Colonic mucosa (tissue), 4 donors: ENCODE measurements around the gene TMEM132E. TPM values are rescaled to one million over a fixed set of nuclear protein-coding genes. Genes with fewer than 3 reads are reported as not detected.

ENCODE experiments used
- DNase-seq: peaks from one replicate; pipeline ENCODE4 v3.0.0-alpha.2; 2020
- H3K27ac ChIP-seq: fragments of 200-600 bp; one replicate; pipeline ENCODE4 v1.8.0; 2021
- H3K27me3 ChIP-seq: fragments of 200-600 bp; one replicate; pipeline ENCODE4 v1.8.0; 2021
- H3K36me3 ChIP-seq: fragments of 200-600 bp; one replicate; pipeline ENCODE4 v1.8.0; 2021
- H3K4me1 ChIP-seq: fragments of 200-600 bp; one replicate; pipeline ENCODE4 v1.8.0; 2021; ENCODE audit warnings: mild to moderate bottlenecking
- H3K4me3 ChIP-seq: fragments of 200-600 bp; one replicate; pipeline ENCODE4 v1.8.0; 2021
- H3K9ac ChIP-seq, 2 donors: one replicate each; pipeline ENCODE4 v1.7.0; 2013; ENCODE audit warnings: control low read depth in 2 of 2, low read depth in 2 of 2, low read length in 2 of 2
- H3K9me3 ChIP-seq: fragments of 200-600 bp; one replicate; pipeline ENCODE4 v1.8.0; 2021
- intact Hi-C: fragments of 100-400 bp; cut with DNase I; formaldehyde crosslinking; loops from one replicate; pipeline ENCODE4 v1.14.1; 2022
- total RNA-seq, 2 donors: library from RNA; stranded (reverse); fragmentation: NEBNext Ultra II Directional in 1 of 2; extraction: Animal tissue kit (Norgen Biotek cat#: 25700) in 1 of 2; gene quantifications; one replicate each; pipeline ENCODE4 v1.2.1, GENCODE V29; 2021
- TF ChIP-seq, protein P1 (sequence below): fragments of 200-600 bp; IDR thresholded peaks from one replicate; pipeline ENCODE4 v1.8.0; 2022; ENCODE audit warnings: antibody characterized with exemption, mild to moderate bottlenecking
- donor health status: healthy.
- donor health status: DM: no; HTN: no; CAD: no.
- donor health status: DM: no; HTN: no; CAD: no.

The TMEM132E gene
- total RNA-seq, 2 donors from 2014 or later = 0.10 to 0.11 TPM

DNA sequence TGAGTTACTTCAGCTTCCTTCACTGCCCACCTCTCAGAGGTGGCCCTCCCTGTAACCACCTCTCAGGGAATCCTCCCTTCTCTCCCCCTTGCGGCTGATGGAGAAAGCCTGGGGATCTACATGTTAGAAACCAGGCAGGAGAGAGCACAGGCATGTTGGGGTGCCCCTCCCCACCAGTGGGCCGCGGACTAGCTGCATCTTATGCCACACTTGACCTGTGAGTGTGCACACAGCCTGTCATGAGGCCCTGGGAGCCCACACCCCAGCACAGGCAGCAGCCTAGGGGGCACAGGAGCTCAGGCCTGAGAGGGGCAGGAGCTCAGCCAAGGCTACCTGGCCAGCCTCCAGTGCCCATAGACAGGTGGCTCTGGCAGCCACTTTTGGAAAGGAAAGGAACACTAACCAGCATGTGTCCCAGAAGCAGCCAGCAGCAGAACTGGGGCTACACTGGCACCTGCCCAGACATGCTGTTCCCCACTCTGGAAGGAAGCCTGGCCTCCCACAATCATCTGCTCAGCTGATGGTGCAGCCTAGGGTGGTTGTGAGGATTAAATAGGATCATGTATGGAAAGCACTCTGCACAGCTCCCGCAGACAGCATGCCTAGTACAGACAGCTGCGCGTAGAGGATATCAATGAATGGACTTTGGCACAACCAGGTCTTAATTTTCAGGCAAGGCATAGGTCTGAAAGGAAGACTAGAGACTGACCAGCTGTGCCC lies 60.5 kb downstream of the TMEM132E start:
- intact Hi-C loops = loop anchor here (2.0 to 5.0 kb wide), 2 partner anchors 98 to 219 kb away; no protein-coding TSS in a partner anchor
- Histone ChIP-seq H3K9me3 (no peaks in the 10 kb centered on the region), H3K27me3 (peaks cover 20% of the 10 kb centered on the region), H3K4me3 (no peak overlapping the region), H3K4me1 (peaks cover 6% of the 10 kb centered on the region), H3K9ac (no peak overlapping the region), H3K36me3 (no peaks in the 10 kb centered on the region), H3K27ac (no peak overlapping the region)
- TF ChIP-seq, protein P1, sequence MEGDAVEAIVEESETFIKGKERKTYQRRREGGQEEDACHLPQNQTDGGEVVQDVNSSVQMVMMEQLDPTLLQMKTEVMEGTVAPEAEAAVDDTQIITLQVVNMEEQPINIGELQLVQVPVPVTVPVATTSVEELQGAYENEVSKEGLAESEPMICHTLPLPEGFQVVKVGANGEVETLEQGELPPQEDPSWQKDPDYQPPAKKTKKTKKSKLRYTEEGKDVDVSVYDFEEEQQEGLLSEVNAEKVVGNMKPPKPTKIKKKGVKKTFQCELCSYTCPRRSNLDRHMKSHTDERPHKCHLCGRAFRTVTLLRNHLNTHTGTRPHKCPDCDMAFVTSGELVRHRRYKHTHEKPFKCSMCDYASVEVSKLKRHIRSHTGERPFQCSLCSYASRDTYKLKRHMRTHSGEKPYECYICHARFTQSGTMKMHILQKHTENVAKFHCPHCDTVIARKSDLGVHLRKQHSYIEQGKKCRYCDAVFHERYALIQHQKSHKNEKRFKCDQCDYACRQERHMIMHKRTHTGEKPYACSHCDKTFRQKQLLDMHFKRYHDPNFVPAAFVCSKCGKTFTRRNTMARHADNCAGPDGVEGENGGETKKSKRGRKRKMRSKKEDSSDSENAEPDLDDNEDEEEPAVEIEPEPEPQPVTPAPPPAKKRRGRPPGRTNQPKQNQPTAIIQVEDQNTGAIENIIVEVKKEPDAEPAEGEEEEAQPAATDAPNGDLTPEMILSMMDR = no peak
- DNase-seq = no peak

DNA sequence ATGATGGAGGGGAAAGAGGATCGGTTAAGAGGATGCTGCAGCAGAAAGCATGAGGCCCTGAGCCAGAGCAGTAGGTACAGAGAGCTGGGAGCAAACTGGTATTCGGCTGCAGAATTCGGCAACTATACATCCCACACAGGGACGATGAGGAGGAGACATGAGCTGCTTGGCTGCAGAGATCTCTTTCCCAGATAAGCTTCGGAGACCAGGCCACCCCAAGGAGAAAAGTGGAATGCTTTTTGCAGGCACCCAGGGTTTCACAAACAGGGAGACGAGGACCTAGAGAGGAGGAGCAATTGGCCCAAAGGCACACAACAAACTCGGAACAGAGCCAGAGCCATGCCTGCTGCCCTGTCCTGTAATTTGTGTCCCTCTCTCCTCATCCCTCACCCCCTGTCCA lies 62.0 kb downstream of the TMEM132E start:
- Histone ChIP-seq H3K27ac (no peak overlapping the region), H3K9me3 (no peaks in the 10 kb centered on the region), H3K4me3 (no peak overlapping the region), H3K36me3 (no peaks in the 10 kb centered on the region), H3K27me3 (peaks cover 11% of the 10 kb centered on the region), H3K4me1 (peaks cover 6% of the 10 kb centered on the region), H3K9ac (no peak overlapping the region)
- DNase-seq = no peak
- TF ChIP-seq, protein P1 = no peak
- intact Hi-C loops = no loop called here

DNA sequence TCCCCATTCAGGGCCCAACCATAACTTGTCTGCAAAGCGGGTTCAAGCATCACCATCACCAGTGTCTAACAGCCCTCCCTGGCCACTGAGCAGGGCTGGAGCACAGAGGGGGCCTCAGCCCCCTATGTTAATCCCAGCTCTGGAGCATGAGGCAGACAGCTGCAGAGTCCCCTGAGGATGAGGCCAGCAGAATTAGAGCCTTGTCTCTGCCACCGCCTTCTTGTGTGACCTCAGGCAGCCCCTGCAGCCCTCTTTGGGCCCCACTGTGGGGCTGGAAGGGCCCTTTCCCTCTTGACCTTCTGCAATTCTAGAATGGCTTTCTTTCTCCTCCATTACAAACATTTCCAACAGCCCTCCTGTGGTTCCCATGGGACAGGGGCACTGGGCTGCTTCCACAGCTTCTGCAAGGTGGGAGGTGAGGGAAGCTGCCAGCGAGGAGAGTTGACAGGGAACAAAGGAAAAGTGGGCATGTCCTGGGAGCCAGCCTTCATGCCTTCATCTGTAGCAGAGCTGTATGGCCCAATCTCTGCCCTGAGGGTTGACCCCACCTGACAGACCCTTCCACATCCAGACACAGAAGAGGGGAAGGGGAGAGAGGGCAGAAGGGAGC lies 65.7 kb downstream of the TMEM132E start:
- TF ChIP-seq, protein P1 = no peak
- no peaks in the 10 kb centered on the region for H3K27me3 ChIP-seq
- intact Hi-C loops = no loop called here

DNA sequence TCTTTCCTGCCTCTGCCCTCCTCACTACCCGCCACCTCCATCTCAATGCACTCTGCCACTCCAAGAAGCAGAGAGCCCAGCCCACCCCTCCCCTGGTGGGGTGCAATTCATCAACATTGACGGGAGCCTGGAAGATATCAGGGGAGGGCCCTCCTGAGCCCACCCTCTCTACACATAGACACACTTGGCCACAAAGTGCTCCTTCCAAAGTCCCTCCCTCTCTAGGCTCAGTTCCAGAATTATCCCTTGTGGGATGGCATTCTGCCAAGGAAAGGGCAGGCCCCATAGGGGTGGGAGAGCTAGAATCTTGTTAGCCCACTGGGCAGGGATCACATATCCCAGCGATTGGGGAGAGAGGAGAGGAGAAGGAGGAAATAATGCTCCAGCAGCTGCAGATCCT lies 66.2 kb downstream of the TMEM132E start:
- H3K27ac ChIP-seq = no peak overlapping the region
- H3K4me1 ChIP-seq = no peaks in the 10 kb centered on the region
- TF ChIP-seq, protein P1 = no peak
- no peak overlapping the region for H3K9ac ChIP-seq
- H3K4me3 ChIP-seq = no peak overlapping the region
- H3K27me3 ChIP-seq = no peaks in the 10 kb centered on the region
- intact Hi-C loops = no loop called here
- no peaks in the 10 kb centered on the region for H3K9me3 ChIP-seq
- no peak for DNase-seq
- no peaks in the 10 kb centered on the region for H3K36me3 ChIP-seq

More for the DNA sequence above, 65.7 kb downstream of the TMEM132E start:
- no peaks in the 10 kb centered on the region for H3K4me1 ChIP-seq
- H3K9ac ChIP-seq = no peak overlapping the region
- no peaks in the 10 kb centered on the region for H3K36me3 ChIP-seq
- H3K4me3 ChIP-seq = no peak overlapping the region
- H3K9me3 ChIP-seq = no peaks in the 10 kb centered on the region
- no peak overlapping the region for H3K27ac ChIP-seq
- no peak for DNase-seq

DNA sequence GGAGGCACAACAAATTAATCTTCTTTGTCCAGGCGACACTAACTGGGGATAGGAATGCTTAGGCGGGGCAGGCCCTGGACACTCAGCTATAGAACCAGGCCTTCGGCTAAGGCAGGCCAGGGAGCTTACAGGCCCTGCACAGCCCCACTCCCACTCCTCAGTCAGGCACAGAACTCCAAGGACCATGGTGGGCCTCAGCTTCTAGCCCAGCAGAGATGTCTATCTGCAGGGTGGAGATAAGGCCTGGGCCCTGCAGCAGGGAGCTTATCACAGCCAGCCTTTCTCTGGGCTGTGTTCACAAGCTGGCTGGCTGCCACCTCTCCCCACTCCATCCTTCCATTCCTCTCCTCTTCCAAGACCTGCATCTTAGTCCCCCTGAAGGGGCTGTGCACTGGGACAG lies 68.1 kb downstream of the TMEM132E start:
- Histone ChIP-seq H3K4me3 (no peak overlapping the region), H3K4me1 (no peaks in the 10 kb centered on the region), H3K27me3 (no peaks in the 10 kb centered on the region), H3K9me3 (no peaks in the 10 kb centered on the region), H3K27ac (no peak overlapping the region), H3K36me3 (no peaks in the 10 kb centered on the region), H3K9ac (no peak overlapping the region)
- no peak for DNase-seq
- TF ChIP-seq, protein P1 = no peak
- intact Hi-C loops = no loop called here
